HEK293T (cell line): ENCODE data around the gene TUBA3C.

Experiments
- ARNT ChIP-seq: fragments of 450-650 bp; IDR thresholded peaks from 2 replicates; pipeline ENCODE4 v1.6.1; 2017; ENCODE audit warnings: mild to moderate bottlenecking
- BHLHE40 ChIP-seq: fragments of 450-650 bp; IDR thresholded peaks from 2 replicates; pipeline ENCODE4 v1.6.1; 2016; ENCODE audit warnings: mild to moderate bottlenecking, moderate library complexity, borderline replicate concordance
- ELF4 ChIP-seq: fragments of 450-650 bp; IDR thresholded peaks from 2 replicates; pipeline ENCODE4 v1.6.1; 2017; ENCODE audit warnings: antibody characterized with exemption
- FOXA1 ChIP-seq: fragments of 450-650 bp; IDR thresholded peaks from 2 replicates; pipeline ENCODE4 v1.6.1; 2016; ENCODE audit warnings: mild to moderate bottlenecking
- FOXM1 ChIP-seq: fragments of 450-650 bp; IDR thresholded peaks from 2 replicates; pipeline ENCODE4 v1.6.1; 2017; ENCODE audit warnings: mild to moderate bottlenecking, borderline replicate concordance
- HDGF ChIP-seq: fragments of 450-650 bp; IDR thresholded peaks from 2 replicates; pipeline ENCODE4 v1.6.1; 2017; ENCODE audit warnings: antibody characterized with exemption, borderline replicate concordance
- NFRKB ChIP-seq: fragments of 450-650 bp; IDR thresholded peaks from 2 replicates; pipeline ENCODE4 v1.6.1; 2016; ENCODE audit warnings: mild to moderate bottlenecking, moderate library complexity
- PKNOX1 ChIP-seq: fragments of 450-650 bp; IDR thresholded peaks from 2 replicates; pipeline ENCODE4 v1.6.1; 2016
- SP1 ChIP-seq: fragments of 450-650 bp; IDR thresholded peaks from 2 replicates; pipeline ENCODE4 v1.6.1; 2017
- SUZ12 ChIP-seq: fragments of 450-650 bp; IDR thresholded peaks from 2 replicates; pipeline ENCODE4 v1.6.1; 2016; ENCODE audit warnings: mild to moderate bottlenecking
- ZNF384 ChIP-seq: fragments of 450-650 bp; IDR thresholded peaks from 2 replicates; pipeline ENCODE4 v1.6.1; 2016

- TF ChIP-seq BHLHE40 (no peak), FOXA1 (no peak), ZNF384 (no peak), NFRKB (no peak), PKNOX1 (no peak), SP1 (no peak), FOXM1 (no peak), SUZ12 (no peak), ARNT (no peak), ELF4 (no peak), HDGF (no peak)
Observed at GRCh38 chr13:19169991-19170390, 11.6 kb downstream of the TUBA3C start.
